HFF-Myc (cell line): Measurements from ENCODE around the gene KRTAP19-8.

Experiments used
- DNase-seq: peaks from one replicate; pipeline ENCODE4 v3.0.0-alpha.2; 2011; ENCODE audit warnings: low read depth; ENCODE audit errors: extremely low read depth
- H3K4me3 ChIP-seq: replicated peaks from 2 replicates; pipeline ENCODE4 v1.5.1; 2011; ENCODE audit warnings: low read depth, mild to moderate bottlenecking, control low read depth, low read length
- TF ChIP-seq, protein P1 (sequence below): IDR thresholded peaks from 2 replicates; pipeline ENCODE4 v1.5.1; 2012; ENCODE audit warnings: mild to moderate bottlenecking, low read depth, low read length, control low read depth; ENCODE audit errors: missing control alignments

KRTAP19-8 gene

DNA sequence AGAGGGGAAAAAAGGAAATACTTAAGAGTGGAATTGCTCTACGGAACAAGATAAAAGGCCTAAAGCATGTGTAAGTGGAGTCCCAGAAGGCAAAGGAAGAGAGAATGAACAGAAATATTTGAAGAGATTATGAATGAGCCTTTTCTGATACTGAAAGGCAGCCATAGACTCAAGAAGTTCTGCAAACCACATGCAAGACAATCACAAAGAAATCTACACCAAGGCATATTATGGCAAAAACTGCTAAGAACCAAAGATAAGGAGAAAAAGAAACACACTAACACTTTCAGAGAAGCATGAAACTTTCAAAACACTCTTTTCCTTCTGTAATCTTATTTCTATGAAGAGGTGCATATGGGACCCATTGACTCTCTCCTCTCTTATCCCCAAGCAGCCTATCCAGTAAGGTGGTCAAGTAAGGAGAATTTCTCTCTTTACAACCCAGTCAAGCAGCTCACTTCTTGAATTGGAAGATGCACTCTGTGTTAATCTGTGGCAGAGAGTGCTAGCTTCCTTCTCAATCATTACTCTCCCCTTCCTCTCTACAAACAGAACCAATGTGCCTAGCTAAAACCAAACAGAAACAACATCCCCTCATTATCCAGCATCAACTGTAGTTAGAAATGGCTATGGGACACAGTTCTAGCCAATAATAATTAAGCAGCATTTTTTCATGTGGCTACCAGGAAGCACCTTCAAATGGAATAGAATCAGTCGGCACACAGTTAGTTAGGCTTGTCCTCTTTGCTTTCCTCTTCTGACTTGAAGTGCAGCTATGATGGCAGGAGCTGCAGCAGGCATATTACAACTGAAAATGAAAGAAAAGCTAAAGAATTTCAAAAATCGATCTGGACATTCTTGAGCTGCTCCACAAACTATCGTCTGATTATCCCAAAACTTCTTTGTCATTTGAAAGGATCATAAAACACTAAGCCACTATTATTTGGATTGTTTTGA lies 25.9 kb downstream of the KRTAP19-8 start:
- no peak overlapping the region for H3K4me3 ChIP-seq
- TF ChIP-seq, protein P1, sequence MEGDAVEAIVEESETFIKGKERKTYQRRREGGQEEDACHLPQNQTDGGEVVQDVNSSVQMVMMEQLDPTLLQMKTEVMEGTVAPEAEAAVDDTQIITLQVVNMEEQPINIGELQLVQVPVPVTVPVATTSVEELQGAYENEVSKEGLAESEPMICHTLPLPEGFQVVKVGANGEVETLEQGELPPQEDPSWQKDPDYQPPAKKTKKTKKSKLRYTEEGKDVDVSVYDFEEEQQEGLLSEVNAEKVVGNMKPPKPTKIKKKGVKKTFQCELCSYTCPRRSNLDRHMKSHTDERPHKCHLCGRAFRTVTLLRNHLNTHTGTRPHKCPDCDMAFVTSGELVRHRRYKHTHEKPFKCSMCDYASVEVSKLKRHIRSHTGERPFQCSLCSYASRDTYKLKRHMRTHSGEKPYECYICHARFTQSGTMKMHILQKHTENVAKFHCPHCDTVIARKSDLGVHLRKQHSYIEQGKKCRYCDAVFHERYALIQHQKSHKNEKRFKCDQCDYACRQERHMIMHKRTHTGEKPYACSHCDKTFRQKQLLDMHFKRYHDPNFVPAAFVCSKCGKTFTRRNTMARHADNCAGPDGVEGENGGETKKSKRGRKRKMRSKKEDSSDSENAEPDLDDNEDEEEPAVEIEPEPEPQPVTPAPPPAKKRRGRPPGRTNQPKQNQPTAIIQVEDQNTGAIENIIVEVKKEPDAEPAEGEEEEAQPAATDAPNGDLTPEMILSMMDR = no peak
- DNase-seq = no peak

DNA sequence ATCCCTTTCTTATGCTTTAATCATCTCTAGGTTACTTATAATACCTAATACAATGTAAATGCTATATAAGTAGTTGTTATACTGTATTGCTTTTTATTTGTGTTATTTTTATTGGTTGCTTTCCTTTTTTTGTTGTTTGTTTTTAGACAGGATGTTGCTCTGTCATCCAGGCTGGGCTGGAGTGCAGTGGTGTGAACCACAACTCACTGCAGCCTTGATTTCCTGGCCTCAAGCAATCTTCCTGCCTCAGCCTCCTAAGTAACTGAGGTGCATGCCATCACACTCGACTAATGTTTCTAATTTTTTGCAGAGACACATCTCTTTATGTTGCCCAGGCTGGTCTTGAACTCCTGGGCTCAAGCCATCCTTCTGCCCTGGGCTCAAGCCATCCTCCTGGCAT lies 26.9 kb downstream of the KRTAP19-8 start:
- TF ChIP-seq, protein P1 = no peak
- no peak for DNase-seq
- H3K4me3 ChIP-seq = no peak overlapping the region

DNA sequence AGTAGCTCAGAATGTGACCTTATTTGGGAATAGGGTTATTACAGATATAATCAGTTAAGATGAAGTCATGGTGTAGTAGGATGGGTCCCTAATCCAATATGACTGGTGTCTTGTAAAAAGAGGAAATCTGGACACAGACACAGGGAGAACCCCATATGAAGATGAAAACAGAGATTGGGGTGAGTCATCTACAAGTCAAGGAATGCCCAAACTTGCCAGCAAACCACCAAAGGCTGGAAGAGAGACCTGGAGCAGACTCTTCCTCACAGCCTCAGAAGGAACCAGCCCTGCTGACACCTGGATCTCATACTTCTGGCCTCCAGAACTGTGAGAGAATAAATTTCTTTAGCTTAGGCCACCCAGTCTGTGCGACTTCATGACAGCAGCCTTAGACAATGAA lies 29.9 kb downstream of the KRTAP19-8 start:
- H3K4me3 ChIP-seq = no peak overlapping the region
- TF ChIP-seq, protein P1 = no peak
- no peak for DNase-seq

DNA sequence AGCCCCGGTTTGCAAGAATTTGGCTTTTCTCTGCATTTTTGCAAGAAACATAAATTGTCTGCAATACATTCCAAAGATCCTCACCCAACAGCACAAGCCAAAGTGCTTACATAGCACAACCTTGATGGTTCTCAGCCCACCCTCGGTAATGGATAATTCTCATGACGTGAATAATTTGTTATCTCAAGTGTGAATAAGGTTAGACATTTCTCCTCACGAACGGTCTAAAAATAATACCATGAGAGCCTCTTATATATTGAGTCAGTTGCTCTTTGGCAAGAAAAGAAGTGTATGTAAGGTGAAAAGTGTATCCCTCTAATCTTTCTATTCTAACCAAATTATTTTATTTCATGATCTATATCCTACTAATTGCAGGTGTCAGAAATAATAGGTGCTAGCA lies 33.3 kb downstream of the KRTAP19-8 start:
- no peak overlapping the region for H3K4me3 ChIP-seq
- no peak for DNase-seq
- TF ChIP-seq, protein P1 = no peak

DNA sequence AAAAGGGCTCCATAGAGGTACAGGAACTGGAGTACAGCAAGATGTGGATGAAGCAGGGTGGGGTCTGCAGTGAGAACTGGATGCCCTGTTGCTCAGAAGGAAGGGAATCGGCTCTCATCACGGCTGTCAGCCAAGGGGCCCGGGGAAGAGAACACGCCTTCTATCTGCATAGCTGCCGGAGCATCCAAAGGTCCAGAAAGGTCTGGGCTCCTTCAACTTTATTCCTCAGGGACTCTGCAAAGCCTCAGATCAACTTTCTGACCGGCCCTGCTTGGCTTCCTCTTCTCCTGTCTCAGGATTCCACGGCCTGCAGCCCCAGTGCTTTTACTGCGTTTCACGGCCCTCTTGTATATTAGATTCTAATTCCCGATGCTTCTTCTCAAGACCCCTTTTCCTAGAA lies 34.8 kb downstream of the KRTAP19-8 start:
- no peak overlapping the region for H3K4me3 ChIP-seq
- DNase-seq = no peak
- TF ChIP-seq, protein P1 = no peak

DNA sequence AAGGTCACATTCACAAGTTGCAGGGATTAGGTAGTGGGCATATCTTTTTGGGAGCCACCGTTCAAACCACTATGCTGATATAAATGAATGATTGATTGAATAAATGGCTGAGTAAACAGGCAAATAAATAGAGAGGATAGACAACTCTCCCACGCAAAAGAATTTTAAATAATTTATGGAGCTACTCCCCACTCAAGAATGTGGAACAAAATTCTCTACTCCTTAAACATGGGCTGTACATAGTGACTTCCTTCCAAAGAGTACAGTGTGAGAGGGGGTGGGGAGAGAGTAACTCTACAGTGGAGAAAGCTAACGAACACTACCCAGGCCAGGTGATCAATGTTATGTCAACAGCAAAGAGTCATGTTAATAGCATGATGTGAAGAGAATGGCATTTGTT lies 40.7 kb downstream of the KRTAP19-8 start:
- no peak overlapping the region for H3K4me3 ChIP-seq
- TF ChIP-seq, protein P1 = no peak
- no peak for DNase-seq

DNA sequence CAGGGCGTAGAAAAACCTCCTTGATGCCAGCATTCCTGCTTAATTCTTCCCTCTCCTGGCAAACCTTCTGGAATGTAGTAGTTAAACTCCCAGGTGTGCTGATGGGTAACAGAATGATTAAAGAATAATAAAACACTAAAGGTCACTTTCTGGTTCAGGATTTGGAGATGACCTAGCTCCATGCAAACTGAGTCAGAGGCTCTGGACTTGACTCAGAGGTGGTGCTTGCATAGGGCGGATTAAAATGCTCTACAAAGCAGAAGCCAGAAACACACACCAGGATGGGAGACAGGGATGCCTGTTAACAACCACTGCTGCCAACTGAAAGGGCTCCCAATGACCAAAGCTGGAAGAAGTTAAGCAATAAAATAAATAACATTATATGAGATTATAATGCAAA lies 41.5 kb downstream of the KRTAP19-8 start:
- TF ChIP-seq, protein P1 = no peak
- DNase-seq = no peak
- no peak overlapping the region for H3K4me3 ChIP-seq
